ENCODE results near the gene KRTAP10-1. TPM values are rescaled to one million over a fixed set of nuclear protein-coding genes. Genes with fewer than 3 reads are reported as not detected.

The KRTAP10-1 gene
- total RNA-seq, 1 donor from 2014 or later: not detected

DNA sequence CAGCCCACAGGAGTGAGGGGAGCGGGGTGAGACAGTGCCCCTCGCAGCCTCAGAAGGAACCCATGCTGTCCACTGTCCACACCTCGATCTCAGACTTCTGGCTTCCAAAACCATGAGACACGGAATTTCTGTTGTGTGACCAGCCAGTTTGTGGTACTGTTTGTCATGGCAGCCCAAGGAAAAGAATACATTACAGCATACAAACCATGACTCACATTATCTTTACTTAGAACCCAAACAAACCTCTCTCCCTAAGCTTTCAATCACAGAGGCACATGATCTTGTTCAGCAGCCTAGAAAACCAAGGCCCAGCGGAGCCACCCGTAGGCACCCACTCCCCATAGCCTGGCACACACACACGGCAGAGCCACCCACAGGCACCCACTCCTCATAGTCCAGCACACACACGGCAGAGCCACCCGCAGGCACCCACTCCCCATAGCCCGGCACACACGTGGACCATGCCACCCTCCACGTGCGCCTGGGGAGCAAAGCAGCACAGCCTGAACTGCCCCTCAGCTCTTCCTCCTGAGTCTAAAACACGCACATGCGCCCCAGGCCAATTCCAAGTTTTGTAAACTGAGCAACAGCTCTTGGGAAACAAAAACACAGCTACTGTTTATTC lies 33.1 kb upstream of the KRTAP10-1 start:
- no peaks in the 10 kb centered on the region for H3K4me1 Mint-ChIP-seq (ENCODE audit: unreplicated experiment)
- peak; percentile 44 for DNase-seq (ENCODE audit: extremely low spot score, unreplicated experiment)
- H3K27me3 Mint-ChIP-seq (ENCODE audit: unreplicated experiment): no peaks in the 10 kb centered on the region
- H3K27ac Mint-ChIP-seq (ENCODE audit: unreplicated experiment): no peak overlapping the region
- H3K36me3 Mint-ChIP-seq (ENCODE audit: unreplicated experiment): no peaks in the 10 kb centered on the region
- no peak overlapping the region for H3K4me3 Mint-ChIP-seq (ENCODE audit: unreplicated experiment)
- H3K9me3 Mint-ChIP-seq (ENCODE audit: unreplicated experiment): peaks cover 23% of the 10 kb centered on the region
- TF ChIP-seq, protein P1, sequence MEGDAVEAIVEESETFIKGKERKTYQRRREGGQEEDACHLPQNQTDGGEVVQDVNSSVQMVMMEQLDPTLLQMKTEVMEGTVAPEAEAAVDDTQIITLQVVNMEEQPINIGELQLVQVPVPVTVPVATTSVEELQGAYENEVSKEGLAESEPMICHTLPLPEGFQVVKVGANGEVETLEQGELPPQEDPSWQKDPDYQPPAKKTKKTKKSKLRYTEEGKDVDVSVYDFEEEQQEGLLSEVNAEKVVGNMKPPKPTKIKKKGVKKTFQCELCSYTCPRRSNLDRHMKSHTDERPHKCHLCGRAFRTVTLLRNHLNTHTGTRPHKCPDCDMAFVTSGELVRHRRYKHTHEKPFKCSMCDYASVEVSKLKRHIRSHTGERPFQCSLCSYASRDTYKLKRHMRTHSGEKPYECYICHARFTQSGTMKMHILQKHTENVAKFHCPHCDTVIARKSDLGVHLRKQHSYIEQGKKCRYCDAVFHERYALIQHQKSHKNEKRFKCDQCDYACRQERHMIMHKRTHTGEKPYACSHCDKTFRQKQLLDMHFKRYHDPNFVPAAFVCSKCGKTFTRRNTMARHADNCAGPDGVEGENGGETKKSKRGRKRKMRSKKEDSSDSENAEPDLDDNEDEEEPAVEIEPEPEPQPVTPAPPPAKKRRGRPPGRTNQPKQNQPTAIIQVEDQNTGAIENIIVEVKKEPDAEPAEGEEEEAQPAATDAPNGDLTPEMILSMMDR (IDR thresholded peaks at IDR 0.05): no peak

DNA sequence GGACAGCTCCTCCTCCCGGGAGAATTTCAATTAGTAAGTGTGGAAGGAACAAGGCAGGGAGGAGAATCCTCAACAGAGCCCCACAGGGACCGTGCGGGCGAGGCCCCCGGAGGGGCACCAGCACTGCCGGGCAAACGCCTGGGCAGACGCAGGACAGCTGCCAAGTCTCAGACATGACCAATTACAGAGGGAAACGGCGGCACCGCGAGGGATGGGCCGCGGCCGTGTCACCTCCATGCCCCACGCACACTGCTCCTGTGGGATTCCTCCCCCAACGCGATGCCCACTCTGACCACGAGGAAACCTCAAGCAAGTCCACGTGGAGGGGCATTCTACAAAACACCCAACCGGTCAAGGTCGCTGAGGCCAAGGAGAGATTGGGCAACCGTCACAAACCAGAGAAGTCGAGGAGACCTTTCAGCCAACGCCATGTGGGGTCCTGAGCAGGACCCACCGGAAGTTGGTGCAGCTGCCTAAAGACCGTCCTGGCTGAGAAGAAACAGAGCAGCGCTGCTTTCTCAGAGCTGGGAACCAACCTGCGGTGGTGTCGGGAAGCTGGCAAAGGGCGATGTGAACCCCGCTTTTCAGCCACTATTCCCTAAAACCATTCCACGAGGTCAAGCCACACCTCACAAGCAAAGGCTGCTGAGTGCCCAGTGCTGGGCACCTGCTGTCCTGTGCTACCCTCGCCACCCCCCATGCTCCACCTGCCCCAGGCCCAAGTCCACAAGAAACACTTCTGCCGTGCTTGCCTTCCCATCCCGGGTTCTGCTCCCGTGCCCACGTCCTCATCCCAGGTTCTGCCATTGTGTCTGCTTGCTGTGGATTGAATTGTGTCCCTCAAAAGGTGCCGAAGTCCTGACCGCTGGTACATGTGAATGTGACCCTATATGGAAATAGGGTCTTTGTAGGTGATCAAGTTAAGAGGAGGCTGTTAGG lies 32.1 kb upstream of the KRTAP10-1 start:
- Mint-ChIP-seq H3K9me3 (ENCODE audit: unreplicated experiment) (peaks cover 16% of the 10 kb centered on the region), H3K27ac (ENCODE audit: unreplicated experiment) (no peak overlapping the region), H3K36me3 (ENCODE audit: unreplicated experiment) (no peaks in the 10 kb centered on the region), H3K27me3 (ENCODE audit: unreplicated experiment) (peaks cover 3% of the 10 kb centered on the region), H3K4me1 (ENCODE audit: unreplicated experiment) (no peaks in the 10 kb centered on the region), H3K4me3 (ENCODE audit: unreplicated experiment) (no peak overlapping the region)
- TF ChIP-seq, protein P1 (IDR thresholded peaks at IDR 0.05): no peak
- DNase-seq (ENCODE audit: extremely low spot score, unreplicated experiment): peak; percentile 81

DNA sequence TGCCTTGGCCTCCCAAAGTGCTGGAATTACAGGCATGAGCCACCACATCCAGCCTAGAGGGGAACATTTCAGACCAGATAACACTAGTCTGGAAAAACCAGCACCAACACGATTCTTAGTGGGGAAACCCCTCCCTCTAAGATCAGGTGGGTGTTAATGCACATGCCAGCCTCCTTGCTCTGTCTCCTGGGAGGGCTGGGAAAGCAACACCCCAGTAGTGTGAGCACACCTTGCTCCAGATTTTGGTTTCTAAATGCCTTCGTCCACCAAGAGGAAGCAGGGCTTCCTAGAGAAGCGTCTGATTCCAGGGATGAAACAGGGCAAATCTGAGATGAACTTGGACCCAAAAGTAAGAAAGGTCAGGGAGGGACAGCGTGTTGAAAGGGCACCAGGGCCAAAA lies 31.3 kb upstream of the KRTAP10-1 start:
- H3K4me3 Mint-ChIP-seq (ENCODE audit: unreplicated experiment): no peak overlapping the region
- peaks cover 11% of the 10 kb centered on the region for H3K27me3 Mint-ChIP-seq (ENCODE audit: unreplicated experiment)
- TF ChIP-seq, protein P1 (IDR thresholded peaks at IDR 0.05): no peak
- peaks cover 10% of the 10 kb centered on the region for H3K9me3 Mint-ChIP-seq (ENCODE audit: unreplicated experiment)
- H3K27ac Mint-ChIP-seq (ENCODE audit: unreplicated experiment): no peak overlapping the region
- H3K4me1 Mint-ChIP-seq (ENCODE audit: unreplicated experiment): no peaks in the 10 kb centered on the region
- no peak for DNase-seq (ENCODE audit: extremely low spot score, unreplicated experiment)
- no peaks in the 10 kb centered on the region for H3K36me3 Mint-ChIP-seq (ENCODE audit: unreplicated experiment)

DNA sequence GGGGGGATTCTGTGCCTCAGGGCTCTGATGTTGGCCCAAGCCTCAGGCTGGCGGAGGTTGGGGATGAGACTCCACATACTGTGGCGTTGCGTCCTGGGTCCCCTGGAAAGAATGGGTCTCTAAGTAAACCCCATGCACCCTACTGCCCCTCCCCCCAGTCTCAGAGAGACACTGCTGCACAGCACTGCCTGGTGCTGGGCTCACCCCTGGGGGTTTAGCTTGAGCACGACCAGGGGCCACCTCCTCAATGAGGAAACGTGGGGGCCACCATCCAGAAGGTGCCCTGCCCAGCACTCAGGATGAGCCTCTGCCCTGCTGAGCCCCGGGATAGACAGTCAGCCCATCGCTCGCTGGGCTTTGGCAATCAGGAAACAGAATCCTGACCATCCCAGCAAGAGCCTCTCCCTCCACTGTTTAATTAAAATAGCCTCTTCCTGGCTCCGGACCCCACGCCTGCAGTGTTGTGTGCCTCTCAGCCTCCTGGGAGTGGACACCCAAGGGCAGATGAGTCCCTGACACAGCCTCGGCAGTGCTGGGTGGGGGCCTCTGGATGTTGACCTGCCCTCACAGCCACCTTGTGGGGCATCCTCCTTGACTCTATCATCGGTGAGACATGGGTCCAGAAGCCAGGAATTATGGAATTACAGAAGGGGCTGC lies 30.0 kb upstream of the KRTAP10-1 start:
- Mint-ChIP-seq H3K9me3 (ENCODE audit: unreplicated experiment) (peaks cover 10% of the 10 kb centered on the region), H3K27ac (ENCODE audit: unreplicated experiment) (no peak overlapping the region), H3K27me3 (ENCODE audit: unreplicated experiment) (peaks cover 15% of the 10 kb centered on the region), H3K4me1 (ENCODE audit: unreplicated experiment) (no peaks in the 10 kb centered on the region), H3K4me3 (ENCODE audit: unreplicated experiment) (no peak overlapping the region), H3K36me3 (ENCODE audit: unreplicated experiment) (no peaks in the 10 kb centered on the region)
- TF ChIP-seq, protein P1 (IDR thresholded peaks at IDR 0.05): no peak
- no peak for DNase-seq (ENCODE audit: extremely low spot score, unreplicated experiment)
